Measurements from ENCODE around the gene LPIN1. TPM values are rescaled to one million over a fixed set of nuclear protein-coding genes. Genes with fewer than 3 reads are reported as not detected.

Gene LPIN1
- total RNA-seq, 2 experiments from 2014 or later, result 115 to 128 TPM

DNA sequence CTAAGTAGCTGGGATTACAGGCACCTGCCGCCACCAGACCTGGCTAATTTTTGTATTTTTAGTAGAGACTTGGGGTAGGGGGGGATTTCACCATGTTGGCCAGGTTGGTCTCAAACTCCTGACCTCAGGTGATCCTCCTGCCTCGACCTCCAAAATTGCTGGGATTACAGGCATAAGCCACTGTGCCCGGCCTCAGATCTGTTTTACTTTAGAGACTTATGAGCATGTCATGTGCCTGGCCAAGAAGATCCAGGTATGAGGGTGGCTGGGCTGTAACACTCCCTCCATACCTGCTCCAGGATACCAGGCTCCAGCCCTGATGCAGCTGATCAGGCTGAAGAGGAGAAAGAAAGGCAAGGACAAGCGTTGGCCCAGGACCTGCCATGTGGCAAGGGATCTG is 125.0 kb downstream of the LPIN1 start:
- intact Hi-C loops (cut with DNase I, micrococcal nuclease), result no loop called here
- no peak overlapping the region for H3K27ac ChIP-seq (ENCODE audit: low read depth in 1 of 2, low read length in 2 of 2)
- H3K4me3 ChIP-seq (ENCODE audit: low read length), result no peak overlapping the region
- no peaks in the 10 kb centered on the region for H3K36me3 Mint-ChIP-seq (ENCODE audit: low read depth)
- H3K27ac Mint-ChIP-seq, result no peak overlapping the region
- no peaks in the 10 kb centered on the region for H3K27me3 ChIP-seq (ENCODE audit: control insufficient read depth in 1 of 2, insufficient read depth in 2 of 2, low read length in 2 of 2)
- ATAC-seq (ENCODE audit: poor library complexity), result no peak
- no peaks in the 10 kb centered on the region for H3K27me3 Mint-ChIP-seq
- H3K4me1 Mint-ChIP-seq (ENCODE audit: low read depth), result peaks cover 11% of the 10 kb centered on the region
- H3K4me1 ChIP-seq (ENCODE audit: insufficient read depth, low read length), result peaks cover 10% of the 10 kb centered on the region
- H3K4me3 Mint-ChIP-seq, result no peak overlapping the region
- no peak for DNase-seq
- H3K36me3 ChIP-seq (ENCODE audit: insufficient read depth, low read length), result no peaks in the 10 kb centered on the region
- no peaks in the 10 kb centered on the region for H3K9me3 ChIP-seq (ENCODE audit: control insufficient read depth in 1 of 2, insufficient read depth in 1 of 2, low read length in 2 of 2)
- TF ChIP-seq, protein P1, sequence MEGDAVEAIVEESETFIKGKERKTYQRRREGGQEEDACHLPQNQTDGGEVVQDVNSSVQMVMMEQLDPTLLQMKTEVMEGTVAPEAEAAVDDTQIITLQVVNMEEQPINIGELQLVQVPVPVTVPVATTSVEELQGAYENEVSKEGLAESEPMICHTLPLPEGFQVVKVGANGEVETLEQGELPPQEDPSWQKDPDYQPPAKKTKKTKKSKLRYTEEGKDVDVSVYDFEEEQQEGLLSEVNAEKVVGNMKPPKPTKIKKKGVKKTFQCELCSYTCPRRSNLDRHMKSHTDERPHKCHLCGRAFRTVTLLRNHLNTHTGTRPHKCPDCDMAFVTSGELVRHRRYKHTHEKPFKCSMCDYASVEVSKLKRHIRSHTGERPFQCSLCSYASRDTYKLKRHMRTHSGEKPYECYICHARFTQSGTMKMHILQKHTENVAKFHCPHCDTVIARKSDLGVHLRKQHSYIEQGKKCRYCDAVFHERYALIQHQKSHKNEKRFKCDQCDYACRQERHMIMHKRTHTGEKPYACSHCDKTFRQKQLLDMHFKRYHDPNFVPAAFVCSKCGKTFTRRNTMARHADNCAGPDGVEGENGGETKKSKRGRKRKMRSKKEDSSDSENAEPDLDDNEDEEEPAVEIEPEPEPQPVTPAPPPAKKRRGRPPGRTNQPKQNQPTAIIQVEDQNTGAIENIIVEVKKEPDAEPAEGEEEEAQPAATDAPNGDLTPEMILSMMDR (IDR thresholded peaks at IDR 0.05), result no peak
- CTCF ChIA-PET, result no interaction called here
- POLR2A ChIA-PET, result no interaction called here
- H3K9me3 Mint-ChIP-seq, result no peaks in the 10 kb centered on the region

DNA sequence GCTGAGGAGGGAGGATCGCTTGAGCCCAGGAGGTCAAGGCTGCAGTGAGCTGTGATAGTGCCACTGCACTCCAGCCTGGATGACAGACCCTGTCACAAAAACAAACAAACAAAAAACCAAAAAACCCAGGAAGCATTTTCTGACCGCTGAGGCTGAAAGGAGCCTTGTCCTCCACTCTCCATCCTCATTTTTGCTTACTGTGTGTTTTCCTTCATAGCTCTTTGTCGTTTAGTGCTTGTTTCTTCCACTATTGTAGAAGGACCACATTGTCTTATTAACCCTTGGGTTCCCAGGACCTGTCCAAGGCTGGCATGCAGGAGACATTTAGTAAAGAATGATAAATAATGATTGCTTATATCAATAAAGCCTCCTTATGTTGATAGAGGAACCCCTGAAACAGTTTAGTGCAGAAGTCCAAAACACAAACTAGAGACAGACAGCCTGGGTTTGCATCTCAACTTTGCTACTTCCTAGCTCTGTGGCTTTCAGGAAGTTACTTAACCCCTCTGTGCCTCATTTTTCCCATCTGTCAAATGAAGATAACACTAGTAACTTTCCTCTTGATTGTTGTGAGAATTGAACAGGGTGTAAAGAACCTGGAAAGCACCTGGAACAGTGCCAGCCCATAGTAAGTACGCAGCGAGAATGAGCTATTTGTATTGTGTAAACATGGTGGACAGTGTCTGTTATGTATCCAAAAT is 126.0 kb downstream of the LPIN1 start:
- no peak overlapping the region for H3K27ac Mint-ChIP-seq
- no peaks in the 10 kb centered on the region for H3K27me3 Mint-ChIP-seq
- ChIA-PET CTCF (no interaction called here), POLR2A (no interaction called here)
- TF ChIP-seq, protein P1 (IDR thresholded peaks at IDR 0.05), result no peak
- H3K36me3 Mint-ChIP-seq (ENCODE audit: low read depth), result no peaks in the 10 kb centered on the region
- DNase-seq (peak in 2 of 14 experiments; percentile 56 to 71), ATAC-seq (ENCODE audit: poor library complexity) (no peak)
- no peaks in the 10 kb centered on the region for H3K36me3 ChIP-seq (ENCODE audit: insufficient read depth, low read length)
- H3K9me3 ChIP-seq (ENCODE audit: control insufficient read depth in 1 of 2, insufficient read depth in 1 of 2, low read length in 2 of 2), result no peaks in the 10 kb centered on the region
- H3K27me3 ChIP-seq (ENCODE audit: control insufficient read depth in 1 of 2, insufficient read depth in 2 of 2, low read length in 2 of 2), result no peaks in the 10 kb centered on the region
- no peak overlapping the region for H3K27ac ChIP-seq (ENCODE audit: low read depth in 1 of 2, low read length in 2 of 2)
- no peak overlapping the region for H3K4me3 Mint-ChIP-seq
- peaks cover 10% of the 10 kb centered on the region for H3K4me1 ChIP-seq (ENCODE audit: insufficient read depth, low read length)
- peaks cover 11% of the 10 kb centered on the region for H3K4me1 Mint-ChIP-seq (ENCODE audit: low read depth)
- intact Hi-C loops (cut with DNase I, micrococcal nuclease), result no loop called here
- H3K4me3 ChIP-seq (ENCODE audit: low read length), result no peak overlapping the region
- no peaks in the 10 kb centered on the region for H3K9me3 Mint-ChIP-seq

DNA sequence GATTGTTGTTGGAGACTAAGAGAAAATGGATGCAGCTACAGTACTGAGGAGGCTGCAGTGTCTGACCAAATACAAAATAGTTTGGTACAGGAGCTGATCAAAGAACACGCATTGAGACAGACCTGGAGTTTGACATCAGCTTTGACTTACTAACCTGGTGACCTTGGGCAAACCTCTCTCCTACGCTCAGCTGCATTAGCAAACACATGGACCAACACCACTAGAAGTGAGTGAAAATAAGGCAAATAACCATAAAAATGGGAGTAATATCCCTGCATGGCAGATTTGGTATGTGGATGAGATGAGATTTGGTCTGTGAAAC is 126.5 kb downstream of the LPIN1 start:
- Mint-ChIP-seq H3K36me3 (ENCODE audit: low read depth) (no peaks in the 10 kb centered on the region), H3K27ac (no peak overlapping the region), H3K4me1 (ENCODE audit: low read depth) (peaks cover 11% of the 10 kb centered on the region), H3K4me3 (no peak overlapping the region), H3K27me3 (no peaks in the 10 kb centered on the region), H3K9me3 (no peaks in the 10 kb centered on the region)
- DNase-seq, result no peak
- Histone ChIP-seq H3K27me3 (ENCODE audit: control insufficient read depth in 1 of 2, insufficient read depth in 2 of 2, low read length in 2 of 2) (no peaks in the 10 kb centered on the region), H3K36me3 (ENCODE audit: insufficient read depth, low read length) (no peaks in the 10 kb centered on the region), H3K27ac (ENCODE audit: low read depth in 1 of 2, low read length in 2 of 2) (no peak overlapping the region), H3K9me3 (ENCODE audit: control insufficient read depth in 1 of 2, insufficient read depth in 1 of 2, low read length in 2 of 2) (no peaks in the 10 kb centered on the region), H3K4me1 (ENCODE audit: insufficient read depth, low read length) (peaks cover 10% of the 10 kb centered on the region), H3K4me3 (ENCODE audit: low read length) (no peak overlapping the region)
- CTCF ChIA-PET, result no interaction called here
- intact Hi-C loops (cut with DNase I, micrococcal nuclease), result no loop called here
- TF ChIP-seq, protein P1 (IDR thresholded peaks at IDR 0.05), result no peak
- ATAC-seq (ENCODE audit: poor library complexity), result no peak
- POLR2A ChIA-PET, result no interaction called here

Measured in CD4-positive, alpha-beta T cell (primary cell).